Uterus (tissue), 4 donors: ENCODE data around the gene PRRX2. TPM values are rescaled to one million over a fixed set of nuclear protein-coding genes. Genes with fewer than 3 reads are reported as not detected.

ENCODE experiments used
- DNase-seq, 2 donors: peaks; one replicate each; pipeline ENCODE4 v3.0.0-alpha.2; 2019 to 2020
- H3K27ac ChIP-seq, 2 donors: fragments of 200-600 bp; sonication (generic); 1 replicate in 1 of 2; 2 replicates in 1 of 2; pipeline ENCODE4 v1.5.1; 2016 to 2018
- H3K27me3 ChIP-seq, 2 donors: fragments of 200-600 bp; sonication (generic); one replicate each; pipeline ENCODE4 v1.5.1; 2018 to 2019; ENCODE audit warnings: control low read depth in 1 of 2
- H3K36me3 ChIP-seq, 2 donors: fragments of 200-600 bp; sonication (generic); one replicate each; pipeline ENCODE4 v1.5.1; 2019; ENCODE audit warnings: control low read depth in 1 of 2
- H3K4me1 ChIP-seq, 2 donors: fragments of 200-600 bp; sonication (generic); one replicate each; pipeline ENCODE4 v1.5.1; 2018 to 2019; ENCODE audit warnings: control low read depth in 1 of 2
- H3K4me3 ChIP-seq, 2 donors: fragments of 200-600 bp; sonication (generic); 1 replicate in 1 of 2; 2 replicates in 1 of 2; pipeline ENCODE4 v1.5.1; 2018 to 2019; ENCODE audit warnings: mild to moderate bottlenecking in 1 of 2
- H3K9me3 ChIP-seq, 2 donors: fragments of 200-600 bp; sonication (generic); one replicate each; pipeline ENCODE4 v1.5.1; 2019; ENCODE audit warnings: control low read depth in 1 of 2
- CTCF ChIP-seq, 4 experiments: fragments of 200-600 bp in 2 of 4; fragments of 450-650 bp in 2 of 4; sonication (generic) in 2 of 4; IDR thresholded peaks; one replicate each; pipeline ENCODE4 v1.5.1; 2016 to 2019; ENCODE audit warnings: antibody characterized with exemption in 4 of 4, mild to moderate bottlenecking in 2 of 4, moderate library complexity in 1 of 4
- POLR2A ChIP-seq, 2 donors: fragments of 450-650 bp; IDR thresholded peaks; one replicate each; pipeline ENCODE4 v1.6.1; 2016; ENCODE audit warnings: antibody characterized with exemption in 2 of 2, mild to moderate bottlenecking in 1 of 2, moderate library complexity in 1 of 2
- intact Hi-C: fragments of 100-400 bp; cut with DNase I; formaldehyde crosslinking; loops from one replicate; pipeline ENCODE4 v1.15.1; 2023; ENCODE audit warnings: low total_unique reads
- total RNA-seq, 4 donors: library from RNA; depleted of rRNA in 3 of 4; stranded (reverse); fragments of >200 nt in 3 of 4; gene quantifications; one replicate each; pipeline versions ENCODE4 v1.1.0 to v1.2.4, GENCODE V29; 2014 to 2023
- donor health status: DM: yes; HTN: yes; CAD: no.

The PRRX2 gene
- total RNA-seq, 4 donors from 2014 or later: 3.5 to 5.5 TPM; not detected in 2

GRCh38 chr9:129648092-129648763 is 17.2 kb upstream of the PRRX2 start:
- no peak for DNase-seq
- intact Hi-C loops: loop anchor here (10.0 kb wide), 1 partner anchor 137 kb away; no protein-coding TSS in a partner anchor
- no peak for TF ChIP-seq CTCF (IDR thresholded peaks at IDR 0.05)

GRCh38 chr9:129648764-129649115 is 16.7 kb upstream of the PRRX2 start:
- no peak overlapping the region for H3K27ac ChIP-seq
- H3K27me3 ChIP-seq: no peaks in the 10 kb centered on the region
- H3K4me1 ChIP-seq: no peaks in the 10 kb centered on the region
- no peaks in the 10 kb centered on the region for H3K36me3 ChIP-seq
- no peak overlapping the region for H3K4me3 ChIP-seq
- TF ChIP-seq CTCF (IDR thresholded peaks at IDR 0.05) (no peak), POLR2A (IDR thresholded peaks at IDR 0.05) (no peak)
- intact Hi-C loops: loop anchor here (10.0 kb wide), 1 partner anchor 136 kb away; no protein-coding TSS in a partner anchor
- no peaks in the 10 kb centered on the region for H3K9me3 ChIP-seq
- DNase-seq: no peak

More at GRCh38 chr9:129648092-129648763, 17.2 kb upstream of the PRRX2 start:
- H3K27ac ChIP-seq: no peak overlapping the region
- no peaks in the 10 kb centered on the region for H3K9me3 ChIP-seq
- no peaks in the 10 kb centered on the region for H3K27me3 ChIP-seq
- no peaks in the 10 kb centered on the region for H3K36me3 ChIP-seq
- no peaks in the 10 kb centered on the region for H3K4me1 ChIP-seq
- no peak overlapping the region for H3K4me3 ChIP-seq

GRCh38 chr9:129649726-129650679 is 15.4 kb upstream of the PRRX2 start:
- Histone ChIP-seq H3K4me3 (no peak overlapping the region), H3K27ac (peak overlapping the region in 1 of 2 donors; percentile 4), H3K9me3 (no peaks in the 10 kb centered on the region), H3K4me1 (no peaks in the 10 kb centered on the region), H3K36me3 (no peaks in the 10 kb centered on the region), H3K27me3 (no peaks in the 10 kb centered on the region)
- TF ChIP-seq CTCF (IDR thresholded peaks at IDR 0.05) (no peak), POLR2A (IDR thresholded peaks at IDR 0.05) (no peak)
- no peak for DNase-seq
- intact Hi-C loops: loop anchor here (10.0 kb wide), 2 partner anchors 75 to 135 kb away; no protein-coding TSS in a partner anchor

- Histone ChIP-seq H3K4me3 (no peak overlapping the region), H3K4me1 (no peaks in the 10 kb centered on the region), H3K9me3 (no peaks in the 10 kb centered on the region), H3K27ac (no peak overlapping the region), H3K27me3 (no peaks in the 10 kb centered on the region), H3K36me3 (no peaks in the 10 kb centered on the region)
- DNase-seq: no peak
- no peak for TF ChIP-seq POLR2A (IDR thresholded peaks at IDR 0.05)
- TF ChIP-seq CTCF (IDR thresholded peaks at IDR 0.05): no peak
- intact Hi-C loops: loop anchor here (10.0 kb wide), 1 partner anchor 74 kb away; no protein-coding TSS in a partner anchor
These were observed 14.7 kb upstream of the PRRX2 start for GRCh38 chr9:129650680-129651235.
